ENCODE data around the gene MUC6.
"Not testable (repeated sequence)": the region's sequence is repeated elsewhere in the genome, so short reads cannot be mapped to it uniquely, and the experiment has no call there.

Gene MUC6

GRCh38 chr11:1022411-1022810 lies 14.1 kb downstream of the MUC6 start:
- DNase-seq = no peak

GRCh38 chr11:1020211-1020905 lies 16.2 kb downstream of the MUC6 start:
- no peak for DNase-seq

GRCh38 chr11:1019321-1019910 lies 17.1 kb downstream of the MUC6 start:
- no peak for DNase-seq

- no peak for DNase-seq
These were observed 18.4 kb downstream of the MUC6 start for GRCh38 chr11:1018091-1018490.

- no peak for DNase-seq
These were observed 19.1 kb downstream of the MUC6 start for GRCh38 chr11:1017269-1018005.

- DNase-seq = not testable (repeated sequence)
These were observed 19.9 kb downstream of the MUC6 start for GRCh38 chr11:1016610-1017126.

GRCh38 chr11:1015826-1016545 lies 20.5 kb downstream of the MUC6 start:
- no peak for DNase-seq

GRCh38 chr11:1015064-1015463 lies 21.5 kb downstream of the MUC6 start:
- no peak for DNase-seq

- no peak for DNase-seq
These were observed 22.2 kb downstream of the MUC6 start for GRCh38 chr11:1014276-1014675.

- DNase-seq = no peak
These were observed 22.9 kb downstream of the MUC6 start for GRCh38 chr11:1013631-1013935.

- no peak for DNase-seq
These were observed 23.5 kb downstream of the MUC6 start for GRCh38 chr11:1012740-1013630.

- no peak for DNase-seq
These were observed 24.2 kb downstream of the MUC6 start for GRCh38 chr11:1012291-1012690.

- no peak for DNase-seq
These were observed 25.2 kb downstream of the MUC6 start for GRCh38 chr11:1011320-1011698.

GRCh38 chr11:1010551-1011319 lies 25.8 kb downstream of the MUC6 start:
- DNase-seq = no peak

- DNase-seq = no peak
These were observed 26.5 kb downstream of the MUC6 start for GRCh38 chr11:1009991-1010390.

GRCh38 chr11:1009371-1009770 lies 27.1 kb downstream of the MUC6 start:
- DNase-seq = no peak

- no peak for DNase-seq
These were observed 27.7 kb downstream of the MUC6 start for GRCh38 chr11:1008803-1009145.

- DNase-seq = no peak
These were observed 28.3 kb downstream of the MUC6 start for GRCh38 chr11:1008001-1008802.

- no peak for DNase-seq
These were observed 29.2 kb downstream of the MUC6 start for GRCh38 chr11:1007279-1007678.

- no peak for DNase-seq
These were observed 29.8 kb downstream of the MUC6 start for GRCh38 chr11:1006762-1007161.

GRCh38 chr11:1005928-1006327 lies 30.6 kb downstream of the MUC6 start:
- no peak for DNase-seq
